Measurements from ENCODE around the gene GPD2. TPM values are rescaled to one million over a fixed set of nuclear protein-coding genes. Genes with fewer than 3 reads are reported as not detected.

GPD2 gene
- polyA plus RNA-seq, 1 donor: 11.8 TPM

GRCh38 chr2:156532989-156533388 is 96.8 kb downstream of the GPD2 start:
- DNase-seq (ENCODE audit: low read depth): no peak

- no peak for DNase-seq (ENCODE audit: low read depth)
These were observed 100.4 kb downstream of the GPD2 start for GRCh38 chr2:156536534-156536933.

- no peak for DNase-seq (ENCODE audit: low read depth)
These were observed 101.0 kb downstream of the GPD2 start for GRCh38 chr2:156537141-156537540.

- DNase-seq (ENCODE audit: low read depth): no peak
These were observed 101.9 kb downstream of the GPD2 start for GRCh38 chr2:156538083-156538504.

GRCh38 chr2:156539086-156539860 is 103.1 kb downstream of the GPD2 start:
- no peak for DNase-seq (ENCODE audit: low read depth)

- no peak for DNase-seq (ENCODE audit: low read depth)
These were observed 104.5 kb downstream of the GPD2 start for GRCh38 chr2:156540706-156541105.

DNA sequence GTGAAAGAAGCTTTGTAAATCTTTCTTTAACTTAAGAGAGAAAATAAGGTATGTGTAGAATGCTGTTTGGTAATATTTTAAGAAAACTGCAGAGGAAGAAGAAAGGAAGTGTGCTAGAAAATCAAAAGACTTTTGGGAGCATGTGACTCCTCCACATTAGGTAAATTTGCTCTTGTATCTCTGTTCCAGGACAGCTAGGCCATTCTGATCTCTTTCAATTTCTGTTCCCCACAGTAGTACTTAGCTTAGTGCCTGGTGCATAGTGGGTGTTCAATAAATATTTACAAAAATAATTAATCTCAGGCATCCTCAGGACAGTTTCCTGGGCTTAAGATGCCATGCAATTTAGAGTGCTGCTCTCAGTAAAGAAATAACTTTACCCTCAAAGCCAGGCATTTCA is 105.0 kb downstream of the GPD2 start:
- no peak for DNase-seq (ENCODE audit: low read depth)

GRCh38 chr2:156541706-156542105 is 105.5 kb downstream of the GPD2 start:
- DNase-seq (ENCODE audit: low read depth): no peak

DNA sequence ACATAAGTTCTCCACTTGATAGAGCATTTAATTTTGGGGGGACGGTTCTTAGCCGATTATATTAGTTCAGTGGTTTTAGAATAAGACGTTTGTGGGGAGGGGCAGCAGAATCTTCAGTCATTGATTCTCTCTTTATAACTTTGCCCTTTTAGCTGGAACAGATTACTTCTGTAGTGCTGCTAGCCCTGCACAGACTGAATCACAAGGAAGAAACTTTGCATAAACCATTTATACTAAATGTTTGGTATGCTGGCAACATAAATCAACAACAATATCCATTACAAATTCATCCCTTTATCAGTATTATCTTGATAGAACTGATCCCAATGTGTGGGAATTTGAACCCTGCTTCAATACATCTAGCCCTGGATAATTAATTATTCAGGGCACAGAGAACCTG is 112.2 kb downstream of the GPD2 start:
- no peak for DNase-seq (ENCODE audit: low read depth)

GRCh38 chr2:156553714-156554442 is 117.7 kb downstream of the GPD2 start:
- DNase-seq (ENCODE audit: low read depth): no peak

GRCh38 chr2:156561326-156561725 is 125.1 kb downstream of the GPD2 start:
- no peak for DNase-seq (ENCODE audit: low read depth)

DNA sequence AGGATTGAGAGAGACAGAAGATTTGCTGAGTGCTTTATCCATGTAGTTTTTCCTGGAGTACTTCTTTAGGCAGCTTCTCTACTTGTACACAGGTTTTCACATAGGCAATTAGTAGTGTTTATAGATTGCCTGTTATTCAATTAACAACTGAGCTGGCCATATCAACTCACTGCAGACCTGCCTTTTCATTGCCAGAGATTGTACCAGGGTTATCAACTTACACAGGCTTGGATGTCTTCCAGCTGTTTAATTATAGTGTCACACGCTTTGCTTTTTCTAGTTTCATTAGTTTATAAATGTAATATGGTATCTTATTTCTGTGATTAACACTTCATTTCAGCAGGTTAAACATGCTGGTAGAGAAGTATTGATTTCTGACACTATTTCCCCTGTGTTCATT is 125.9 kb downstream of the GPD2 start:
- DNase-seq (ENCODE audit: low read depth): no peak

GRCh38 chr2:156563994-156564753 is 128.0 kb downstream of the GPD2 start:
- DNase-seq (ENCODE audit: low read depth): no peak

GRCh38 chr2:156565066-156565710 is 129.0 kb downstream of the GPD2 start:
- DNase-seq (ENCODE audit: low read depth): no peak

DNA sequence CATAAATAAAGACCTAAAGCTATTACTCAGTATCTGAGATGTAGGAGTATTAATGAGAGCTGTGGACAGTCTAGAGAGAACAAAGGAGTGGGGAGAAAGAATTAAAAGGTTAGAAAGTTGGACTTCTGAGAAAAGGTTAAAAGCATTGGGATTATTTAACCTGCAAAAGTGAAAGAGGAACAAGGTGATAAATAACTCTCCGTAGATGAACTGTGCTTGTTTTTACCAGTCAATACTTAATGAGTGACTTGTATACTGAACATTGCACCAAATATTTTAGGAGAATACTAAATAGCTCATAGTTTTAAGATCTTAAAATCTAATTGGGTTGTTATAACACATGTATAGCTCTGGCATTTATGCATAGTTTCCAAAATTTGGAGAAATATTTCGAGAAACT is 137.5 kb downstream of the GPD2 start:
- DNase-seq (ENCODE audit: low read depth): no peak

DNA sequence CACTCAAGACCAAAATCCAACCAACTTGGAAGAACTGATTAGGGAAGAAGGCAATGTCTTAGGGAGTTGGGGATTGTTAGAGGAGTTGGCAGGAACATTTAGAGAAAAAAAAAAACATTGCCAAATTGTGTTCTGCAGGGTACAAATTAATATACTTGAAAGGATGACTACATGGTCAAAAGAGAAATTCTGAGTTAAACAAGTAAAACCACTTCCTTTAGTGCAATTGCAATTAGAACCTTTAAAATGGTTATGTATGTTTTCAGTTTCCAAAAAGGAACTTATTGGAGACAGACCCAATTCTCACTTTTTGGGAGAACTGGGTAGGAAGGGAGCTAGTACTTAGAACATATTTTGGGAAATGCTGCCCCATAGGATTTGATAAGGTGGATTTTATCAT is 137.9 kb downstream of the GPD2 start:
- no peak for DNase-seq (ENCODE audit: low read depth)

- DNase-seq (ENCODE audit: low read depth): no peak
These were observed 139.8 kb downstream of the GPD2 start for GRCh38 chr2:156576005-156576404.

GRCh38 chr2:156580501-156580900 is 144.3 kb downstream of the GPD2 start:
- no peak for DNase-seq (ENCODE audit: low read depth)

DNA sequence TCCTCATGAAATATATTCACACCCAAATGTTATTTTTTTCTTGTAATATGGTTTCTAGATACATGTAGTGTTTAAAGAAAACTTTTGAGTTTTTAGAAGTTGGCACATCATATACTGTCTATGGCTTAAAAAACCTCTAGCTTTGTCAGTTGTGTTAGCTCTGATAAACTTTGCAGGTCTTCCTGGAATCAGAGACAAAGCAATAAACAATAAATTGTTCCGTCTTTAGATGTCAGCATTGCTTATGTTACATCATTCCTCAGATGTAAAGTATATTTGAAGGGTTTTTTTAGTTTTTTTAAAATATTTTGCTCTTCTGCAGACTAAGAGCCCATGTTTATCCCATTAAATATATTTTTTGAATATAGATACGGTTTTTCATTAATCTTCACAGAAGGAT is 145.1 kb downstream of the GPD2 start:
- no peak for DNase-seq (ENCODE audit: low read depth)

DNA sequence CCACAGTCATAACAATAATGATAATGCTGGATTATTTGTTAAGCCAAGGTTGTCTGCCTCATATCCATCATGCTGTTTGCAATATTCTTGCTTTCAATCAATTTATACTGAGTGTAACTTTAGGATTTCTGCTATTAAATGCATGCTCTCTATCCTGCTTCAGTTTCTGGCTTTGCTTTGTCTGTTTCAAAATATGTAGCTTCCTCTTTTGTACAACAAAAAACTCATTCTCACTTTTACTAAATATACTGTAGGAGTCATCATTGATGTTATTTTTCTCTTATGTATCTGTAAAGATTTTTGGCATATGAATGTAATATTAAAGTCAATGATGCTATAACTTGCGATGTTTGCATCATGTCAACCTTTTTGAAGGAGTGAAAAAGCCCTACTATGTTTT is 149.3 kb downstream of the GPD2 start:
- no peak for DNase-seq (ENCODE audit: low read depth)

DNA sequence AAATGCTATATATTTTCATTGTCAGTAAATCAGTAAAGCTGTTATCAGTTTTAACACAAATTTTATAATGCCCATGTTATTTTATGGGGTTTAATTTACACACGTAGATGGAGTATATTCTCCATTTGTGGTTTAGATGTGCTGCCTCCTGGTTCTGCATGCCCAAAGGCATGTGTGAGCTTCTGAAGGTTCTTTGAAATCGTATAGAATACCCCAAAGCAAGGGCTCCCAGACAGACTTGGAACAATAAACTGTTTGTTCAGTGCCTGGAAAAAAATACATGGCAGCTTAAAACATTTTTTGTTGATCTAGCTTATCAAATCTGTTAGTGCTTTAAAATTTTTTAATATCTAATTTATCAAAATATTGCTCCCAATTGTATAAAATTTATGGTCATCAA is 150.4 kb downstream of the GPD2 start:
- DNase-seq (ENCODE audit: low read depth): no peak

All from forelimb muscle (tissue), 1 donor.